Mononuclear cell (primary cell): ENCODE measurements around the gene CNPPD1. TPM values are rescaled to one million over a fixed set of nuclear protein-coding genes. Genes with fewer than 3 reads are reported as not detected.
A peak's percentile ranks its signal among the peaks of the same experiment; 100 is the strongest.

Experiments
- H3K27me3 ChIP-seq: 2 replicates; pipeline ENCODE4 v1.6.0; 2011; ENCODE audit warnings: low read length, control low read depth; ENCODE audit not compliant: insufficient read depth
- H3K4me1 ChIP-seq: 2 replicates; pipeline ENCODE4 v1.5.1; 2011; ENCODE audit warnings: mild to moderate bottlenecking, low read length, control low read depth; ENCODE audit not compliant: insufficient read depth
- H3K4me3 ChIP-seq: 2 replicates; pipeline ENCODE4 v1.5.1; 2011; ENCODE audit warnings: mild to moderate bottlenecking, low read length, moderate library complexity
- H3K9me3 ChIP-seq: 2 replicates; pipeline ENCODE4 v1.5.1; 2011; ENCODE audit warnings: low read depth, mild to moderate bottlenecking, control low read depth, low read length
- total RNA-seq: library from RNA; depleted of rRNA; stranded (reverse); fragments of >200 nt; gene quantifications from one replicate; pipeline ENCODE4 v1.2.3, GENCODE V29; 2012

Gene CNPPD1
- total RNA-seq, 1 donor, result 27.5 TPM

DNA sequence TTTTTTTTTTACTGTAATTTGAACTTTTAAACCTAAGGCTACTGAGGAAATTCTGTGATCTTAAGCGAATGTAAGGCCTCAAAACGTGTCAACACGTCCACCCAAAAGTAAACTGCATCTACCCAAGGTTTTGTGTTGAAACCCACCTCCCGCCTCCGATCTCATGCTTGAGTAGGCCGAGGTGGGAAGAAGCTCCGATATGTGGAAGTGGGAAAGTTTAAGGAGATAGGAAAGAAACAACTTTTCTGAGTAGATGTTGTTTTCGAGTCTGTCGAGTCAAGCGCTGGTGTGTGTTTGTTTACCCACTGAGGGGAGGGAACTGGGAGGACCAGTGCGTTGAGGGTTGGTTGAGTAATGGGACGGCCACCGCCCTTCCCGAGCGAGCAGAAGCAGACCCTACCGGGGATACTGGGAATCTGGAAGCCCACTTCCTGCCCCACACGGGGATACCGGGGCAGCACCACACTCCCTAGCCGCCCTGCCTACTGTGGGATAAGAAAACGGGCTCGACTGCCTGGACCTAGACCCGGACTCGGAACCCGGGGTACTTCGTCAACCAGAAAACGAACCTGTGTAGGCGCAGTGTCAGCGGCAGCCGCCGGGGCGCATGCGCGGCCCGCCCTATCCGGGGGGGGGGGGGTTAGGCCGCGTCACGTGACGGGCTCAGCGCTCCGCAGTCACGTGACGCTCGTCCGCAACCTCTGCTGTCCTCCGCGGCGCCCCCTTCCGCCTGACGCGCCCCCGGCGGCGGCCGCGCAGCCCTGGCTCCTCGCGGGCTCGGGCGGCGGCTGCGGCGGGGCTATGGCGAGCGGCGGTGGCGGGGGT is 1.0 kb upstream of the CNPPD1 start, which contains the start of gene RETREG2:
TSS of gene RETREG2 (plus strand) at position 724 of the 825 bp plus-strand sequence. CDS start at position 802, 78 bp downstream.
- no peaks in the 10 kb centered on the region for H3K27me3 ChIP-seq
- H3K4me1 ChIP-seq, result peaks cover 73% of the 10 kb centered on the region
- H3K4me3 ChIP-seq, result peak within 1 kb of the TSS; percentile 74
- H3K9me3 ChIP-seq, result no peaks in the 10 kb centered on the region

DNA sequence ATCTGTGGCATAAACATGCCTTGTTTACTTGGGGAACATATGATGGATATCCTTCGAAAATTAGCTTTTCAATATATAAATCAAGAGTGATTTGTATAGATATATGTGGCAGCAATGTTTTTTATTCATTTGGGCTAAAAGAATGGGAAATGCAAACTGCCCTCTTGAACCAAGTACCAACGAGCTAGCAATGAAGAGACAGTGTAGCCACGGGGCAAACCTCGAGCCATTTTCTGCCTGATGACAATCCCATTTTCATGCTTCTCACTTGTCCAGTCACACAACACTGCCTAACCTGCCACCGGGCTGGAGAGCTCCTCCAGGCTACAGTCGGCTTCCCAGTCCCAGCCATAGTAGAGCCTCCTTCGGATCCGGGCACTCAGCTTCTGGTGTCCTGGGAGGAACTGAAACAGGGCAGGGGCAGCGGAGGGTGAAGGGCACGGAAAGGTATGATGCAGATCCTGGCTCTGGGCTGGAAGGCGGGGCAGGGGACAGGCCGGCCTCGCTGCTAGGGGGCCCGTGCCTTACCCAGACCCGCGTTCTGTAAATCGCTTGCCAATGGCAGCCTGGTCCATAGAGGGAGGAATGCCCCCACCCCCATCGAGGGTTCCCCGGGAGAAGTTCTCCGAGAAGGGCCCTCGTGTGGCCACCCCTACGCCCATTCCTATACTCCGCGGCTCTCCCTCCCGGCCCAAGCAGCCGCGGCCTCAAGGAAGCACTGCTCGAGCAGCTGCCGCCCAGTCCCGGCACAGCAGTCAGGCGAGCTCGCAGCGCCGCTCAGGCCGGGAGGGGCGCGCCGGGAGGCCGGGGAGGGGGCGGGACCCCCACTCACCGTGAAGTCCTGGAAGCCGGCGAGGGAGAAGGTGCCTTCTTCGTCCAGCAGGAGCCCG is 552 bp downstream of the CNPPD1 start:
- no peaks in the 10 kb centered on the region for H3K27me3 ChIP-seq
- peaks cover 57% of the 10 kb centered on the region for H3K4me1 ChIP-seq
- no peaks in the 10 kb centered on the region for H3K9me3 ChIP-seq
- H3K4me3 ChIP-seq, result peak overlapping the region; percentile 74

DNA sequence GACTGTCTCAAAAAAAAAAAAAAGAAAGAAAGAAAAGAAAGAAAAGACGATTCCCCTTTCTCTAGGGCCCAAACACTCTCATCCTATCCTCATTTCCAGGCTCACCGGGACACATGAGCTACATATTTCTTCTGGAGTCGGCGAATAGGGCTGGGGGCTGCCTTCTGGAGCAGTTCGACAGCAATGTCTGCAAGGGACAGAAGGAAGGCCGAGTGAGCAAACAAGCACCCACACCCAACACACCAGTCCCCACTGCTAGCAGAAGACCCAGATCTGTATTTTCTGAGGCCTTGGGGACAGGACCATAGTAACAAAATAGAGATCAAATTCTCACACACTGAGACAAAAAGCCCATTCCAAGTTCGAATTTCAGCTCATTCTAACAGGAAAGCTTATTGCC is 1.2 kb downstream of the CNPPD1 start:
- H3K4me3 ChIP-seq, result peak overlapping the region; percentile 74
- H3K9me3 ChIP-seq, result no peaks in the 10 kb centered on the region
- H3K4me1 ChIP-seq, result peaks cover 51% of the 10 kb centered on the region
- no peaks in the 10 kb centered on the region for H3K27me3 ChIP-seq

DNA sequence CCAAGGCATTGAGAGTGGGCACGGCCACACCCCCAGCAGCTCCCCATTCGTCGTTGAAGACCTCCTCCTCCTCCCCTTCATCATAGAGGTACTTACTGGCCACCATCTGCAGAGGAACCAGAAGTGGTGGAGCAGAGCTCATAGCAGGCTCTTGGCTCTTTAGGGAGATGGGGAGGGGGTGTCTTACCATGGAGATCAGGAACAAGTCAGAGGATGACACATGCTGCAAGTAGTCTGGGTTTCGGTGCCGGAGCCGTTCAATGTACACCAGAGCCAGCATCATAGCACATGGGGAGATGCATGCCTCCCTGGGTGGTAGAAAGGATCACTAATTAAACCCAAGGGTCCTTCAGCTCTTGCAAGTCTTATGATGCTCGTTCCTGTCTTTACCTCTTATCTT is 1.9 kb downstream of the CNPPD1 start:
- Histone ChIP-seq H3K9me3 (no peaks in the 10 kb centered on the region), H3K27me3 (no peaks in the 10 kb centered on the region), H3K4me3 (no peak overlapping the region), H3K4me1 (peaks cover 44% of the 10 kb centered on the region)

DNA sequence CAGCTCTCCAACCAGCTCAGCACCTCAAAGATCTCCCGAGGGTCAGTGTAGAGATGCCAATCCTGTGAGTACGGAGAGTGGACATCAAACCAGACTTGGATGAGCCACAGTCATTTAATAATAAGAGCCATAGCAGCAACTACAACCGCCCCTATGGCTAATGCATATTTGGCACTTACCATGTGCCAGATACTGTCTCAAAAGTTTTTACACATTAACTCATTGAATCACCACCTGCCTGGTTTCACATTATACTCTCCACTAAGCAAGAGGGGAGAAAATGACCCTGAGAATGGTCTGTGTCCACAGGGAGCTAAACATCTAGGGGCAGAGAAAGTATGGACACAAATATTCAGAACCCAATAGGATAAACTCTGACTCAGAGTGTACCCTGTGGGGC is 2.6 kb downstream of the CNPPD1 start:
- Histone ChIP-seq H3K27me3 (no peaks in the 10 kb centered on the region), H3K4me3 (no peak overlapping the region), H3K4me1 (peaks cover 38% of the 10 kb centered on the region), H3K9me3 (no peaks in the 10 kb centered on the region)

DNA sequence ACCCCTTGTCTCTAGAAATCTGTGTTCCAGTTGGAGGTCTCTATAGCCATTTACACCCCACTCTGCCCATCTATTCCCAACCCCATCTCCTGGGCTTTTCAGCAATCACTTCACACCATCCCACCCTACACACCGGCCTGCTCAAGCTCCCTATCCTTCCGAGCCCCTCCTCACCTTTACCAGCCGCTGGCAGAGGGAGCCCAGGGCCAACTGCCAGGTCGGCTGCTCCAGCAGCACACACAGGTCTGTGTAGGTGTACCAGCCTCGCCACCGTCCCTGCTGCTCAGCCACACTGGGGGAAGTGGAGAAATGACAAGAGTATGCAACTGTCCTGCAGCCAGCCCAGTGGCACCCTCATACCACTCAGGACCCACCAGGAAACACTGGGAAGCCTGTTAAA is 3.5 kb downstream of the CNPPD1 start:
- peaks cover 31% of the 10 kb centered on the region for H3K4me1 ChIP-seq
- no peak overlapping the region for H3K4me3 ChIP-seq
- no peaks in the 10 kb centered on the region for H3K9me3 ChIP-seq
- H3K27me3 ChIP-seq, result no peaks in the 10 kb centered on the region

DNA sequence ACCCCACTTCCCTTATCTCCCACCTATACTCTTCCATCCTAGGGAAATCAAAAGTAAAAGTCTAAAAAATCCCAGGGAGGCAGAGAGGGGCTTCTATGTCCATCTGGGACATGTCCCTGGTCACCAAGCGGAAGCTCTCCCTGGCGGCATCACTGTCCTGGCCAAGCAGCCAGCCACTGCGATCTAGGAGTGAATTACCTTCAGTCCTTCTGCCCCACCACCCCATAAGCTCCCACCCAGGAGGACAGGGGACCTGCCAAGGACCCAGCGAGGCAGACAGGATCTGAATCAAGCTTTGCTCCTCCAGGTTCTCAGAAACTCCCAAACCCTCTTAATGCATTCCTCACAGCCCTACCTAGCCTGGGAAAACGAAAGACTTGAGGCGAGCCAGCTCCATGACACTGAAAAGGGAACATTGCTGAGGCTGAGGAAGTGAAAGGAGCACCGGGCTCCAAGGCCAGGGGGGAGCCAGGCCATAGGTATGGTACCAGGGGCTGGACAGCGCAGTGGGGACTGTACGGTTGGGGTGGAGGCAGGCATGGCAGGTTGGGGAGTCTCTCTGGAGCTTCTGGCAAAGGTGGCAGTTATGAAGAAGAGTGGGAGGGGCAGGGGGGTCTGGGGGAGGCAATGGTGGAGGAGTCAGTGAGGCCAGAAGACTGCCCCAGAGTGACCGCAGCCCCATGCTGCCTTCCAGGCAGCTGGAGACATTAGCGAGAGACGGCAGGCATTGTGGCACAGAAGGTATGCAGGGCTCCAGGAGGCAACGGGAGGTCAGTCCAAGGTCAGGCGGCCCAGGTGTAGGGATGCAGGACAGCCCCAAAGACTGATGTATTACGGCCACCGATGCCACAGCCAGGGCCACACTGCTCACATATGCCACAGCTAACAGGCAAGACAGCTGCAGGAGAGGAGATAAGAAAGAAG is 4.2 kb downstream of the CNPPD1 start:
- Histone ChIP-seq H3K4me1 (peaks cover 28% of the 10 kb centered on the region), H3K9me3 (no peaks in the 10 kb centered on the region), H3K4me3 (no peak overlapping the region), H3K27me3 (no peaks in the 10 kb centered on the region)

DNA sequence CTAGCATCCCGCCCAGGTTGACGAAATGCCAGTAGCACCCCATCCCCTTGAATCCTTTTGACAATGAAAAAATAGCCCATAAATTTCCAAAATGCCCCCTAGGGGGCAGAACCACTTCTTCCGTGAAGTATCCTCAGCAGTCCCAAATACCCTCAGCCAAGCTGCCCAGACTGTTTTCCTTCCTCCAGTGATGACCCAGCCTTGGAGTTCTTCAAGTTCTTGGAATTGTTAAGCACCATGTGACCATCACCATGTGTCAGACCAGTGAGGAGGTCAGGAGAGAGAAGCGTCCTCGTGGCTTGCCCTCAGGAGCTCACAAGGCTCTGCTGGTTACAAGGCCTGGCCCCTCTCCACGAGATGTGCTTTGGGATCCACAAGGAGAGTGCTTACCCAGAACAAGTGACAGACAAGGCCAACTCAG is 5.5 kb downstream of the CNPPD1 start:
- no peaks in the 10 kb centered on the region for H3K9me3 ChIP-seq
- no peaks in the 10 kb centered on the region for H3K27me3 ChIP-seq
- no peak overlapping the region for H3K4me3 ChIP-seq
- peaks cover 23% of the 10 kb centered on the region for H3K4me1 ChIP-seq

DNA sequence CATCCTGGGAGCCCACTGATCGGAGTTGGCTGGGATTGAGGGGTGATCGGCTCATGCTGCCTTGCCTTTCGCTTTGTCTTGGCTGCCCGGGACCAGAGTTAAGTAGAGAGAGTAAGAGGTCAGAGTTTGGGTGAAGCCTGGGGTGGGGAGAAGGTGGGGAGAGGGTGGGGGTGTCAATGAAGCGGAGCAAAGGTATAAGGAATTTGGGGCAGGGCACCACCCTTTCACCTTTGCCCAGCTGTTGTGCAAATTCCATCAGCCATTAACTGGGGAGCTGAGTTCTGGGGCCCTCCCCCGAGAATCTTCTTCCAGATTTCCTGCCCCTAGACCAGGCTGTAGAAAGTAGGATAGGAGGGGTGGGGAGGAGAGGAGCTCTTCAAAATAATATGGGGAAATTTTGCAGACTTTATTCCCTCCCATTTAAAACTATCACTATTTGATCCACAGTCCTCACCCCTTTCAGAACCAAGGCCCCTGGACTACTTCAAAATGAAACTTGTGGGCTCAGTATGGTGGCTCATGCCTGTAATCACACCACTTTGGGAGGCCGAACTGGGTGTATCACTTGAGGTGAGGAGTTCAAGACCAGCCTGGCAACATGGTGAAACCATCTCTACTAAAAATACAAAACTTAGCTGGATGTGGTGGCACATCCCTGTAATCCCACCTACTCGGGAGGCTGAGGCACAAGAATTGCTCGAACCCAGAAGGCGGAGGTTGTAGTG is 6.6 kb downstream of the CNPPD1 start, which contains the start of gene SLC23A3:
TSS of gene SLC23A3 (minus strand) at position 100 of the 725 bp plus-strand sequence. CDS start at position 55, 45 bp downstream.
- Histone ChIP-seq H3K4me1 (peaks cover 12% of the 10 kb centered on the region), H3K27me3 (no peaks in the 10 kb centered on the region), H3K9me3 (no peaks in the 10 kb centered on the region), H3K4me3 (no peak within 1 kb of the TSS)

DNA sequence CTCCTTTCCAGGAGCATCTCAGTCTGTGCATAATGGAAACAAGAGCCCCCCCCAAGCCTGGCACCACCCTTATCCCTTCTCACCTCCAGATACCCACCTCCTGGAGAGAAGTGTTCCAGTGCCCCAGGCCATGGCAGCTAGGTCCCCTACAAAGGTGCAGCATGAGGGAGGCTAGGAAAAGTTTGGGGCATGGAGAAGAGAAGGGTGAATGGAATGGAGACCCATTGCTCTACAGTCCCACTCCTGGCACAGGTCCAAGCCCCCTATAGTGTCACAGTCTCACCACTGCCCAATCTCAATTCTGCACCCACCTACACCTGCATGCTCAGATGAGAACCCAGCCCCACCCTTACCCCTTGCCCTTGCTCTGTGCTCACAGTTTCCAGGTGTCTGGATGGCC is 7.8 kb downstream of the CNPPD1 start:
- Histone ChIP-seq H3K4me1 (peaks cover 2% of the 10 kb centered on the region), H3K27me3 (no peaks in the 10 kb centered on the region), H3K9me3 (no peaks in the 10 kb centered on the region), H3K4me3 (no peak overlapping the region)

DNA sequence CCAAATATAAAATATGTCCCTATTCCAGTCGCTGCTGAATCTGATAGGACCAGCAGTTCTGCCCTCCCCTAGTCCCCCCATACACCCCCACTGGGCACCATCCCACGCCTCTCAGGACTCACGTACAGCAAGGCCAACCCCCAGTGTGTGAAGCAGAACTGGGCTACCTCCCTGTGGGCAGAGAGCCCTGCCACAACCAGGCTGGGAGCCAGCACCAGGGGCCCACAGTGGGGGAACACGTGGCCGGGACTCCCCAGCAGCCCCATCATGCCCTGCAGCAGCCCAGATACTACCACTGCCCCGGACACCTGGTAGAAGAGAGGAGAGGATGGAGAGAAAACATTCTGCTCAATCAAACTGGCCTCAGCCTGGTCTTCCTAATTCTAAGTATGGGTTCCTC is 8.2 kb downstream of the CNPPD1 start:
- Histone ChIP-seq H3K27me3 (no peaks in the 10 kb centered on the region), H3K4me3 (no peak overlapping the region), H3K9me3 (no peaks in the 10 kb centered on the region), H3K4me1 (no peaks in the 10 kb centered on the region)

DNA sequence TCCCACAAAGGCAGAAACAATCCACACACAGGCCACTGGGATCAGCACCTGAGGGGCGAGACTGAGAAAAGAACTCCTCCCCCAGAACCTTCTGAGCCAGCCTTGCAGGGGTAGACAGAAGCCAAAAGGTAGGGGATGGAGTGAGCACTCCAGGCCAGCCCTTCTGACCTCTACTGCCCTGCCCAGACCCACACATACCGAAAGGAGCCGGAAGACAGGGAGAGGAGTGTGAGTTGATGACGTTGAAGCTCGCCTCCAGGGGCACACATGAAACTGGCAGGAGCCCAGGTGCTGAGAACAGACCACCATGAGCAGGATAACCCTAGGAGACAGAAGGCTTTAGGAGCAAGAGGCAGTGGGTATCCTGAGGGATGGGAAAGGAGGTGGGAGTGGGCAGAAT is 8.7 kb downstream of the CNPPD1 start:
- Histone ChIP-seq H3K4me3 (no peak overlapping the region), H3K9me3 (no peaks in the 10 kb centered on the region), H3K27me3 (no peaks in the 10 kb centered on the region), H3K4me1 (no peaks in the 10 kb centered on the region)

DNA sequence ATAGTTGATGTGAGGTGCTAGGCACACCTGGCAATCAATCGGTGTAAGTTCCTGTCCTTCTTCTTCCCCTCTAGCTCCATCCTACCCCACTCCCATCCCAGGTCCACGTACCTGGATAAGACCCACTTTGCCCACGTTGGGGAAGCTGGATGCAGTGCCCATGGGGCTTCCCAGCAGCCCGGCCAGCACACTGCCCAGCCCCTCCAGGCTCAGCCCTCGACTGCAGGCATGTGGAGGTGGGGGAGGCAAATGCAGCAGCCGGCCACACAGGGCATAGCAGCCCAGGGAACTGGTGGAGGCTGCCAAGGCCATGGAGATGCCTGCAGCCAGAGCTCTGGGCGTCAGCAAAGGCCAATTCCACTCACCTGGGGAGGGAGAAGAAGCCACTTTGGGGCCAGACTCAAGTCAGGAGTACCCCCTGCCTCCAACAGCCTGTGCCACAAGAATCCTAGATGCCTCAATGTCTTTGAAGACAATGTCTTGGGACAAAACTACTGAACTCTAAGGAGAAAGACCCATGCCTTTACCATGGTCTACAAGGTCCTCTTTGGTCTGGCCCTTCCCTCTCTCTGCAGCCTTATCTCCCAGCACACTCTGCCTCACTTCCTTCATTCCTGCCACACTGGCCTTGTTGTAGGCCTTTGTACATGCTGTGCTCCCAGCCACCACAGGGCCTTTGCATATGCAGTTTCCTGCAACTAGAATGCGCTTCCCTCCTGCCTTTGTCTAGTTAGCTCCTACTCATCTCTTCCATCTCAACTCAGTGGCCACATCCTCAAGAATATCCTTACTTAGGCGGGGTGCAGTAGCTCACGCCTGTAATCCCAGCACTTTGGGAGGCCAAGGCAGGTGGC is 11.4 kb downstream of the CNPPD1 start:
- H3K27me3 ChIP-seq, result no peaks in the 10 kb centered on the region
- no peaks in the 10 kb centered on the region for H3K9me3 ChIP-seq
- H3K4me3 ChIP-seq, result no peak overlapping the region
- H3K4me1 ChIP-seq, result peaks cover 6% of the 10 kb centered on the region
